Right renal pelvis (tissue), 4 donors: Measurements from ENCODE around the gene GRK5. TPM values are rescaled to one million over a fixed set of nuclear protein-coding genes. Genes with fewer than 3 reads are reported as not detected.

Experiments used
- DNase-seq, 4 donors: peaks; one replicate each; pipeline ENCODE4 v3.0.0-alpha.2; 2013; ENCODE audit warnings: low read depth in 4 of 4, low spot score in 3 of 4, missing footprints in 1 of 4
- polyA plus RNA-seq, 4 donors: library from polyadenylated mRNA; unstranded; fragments of 120-200 nt; gene quantifications; one replicate each; pipeline ENCODE4 v1.2.1, GENCODE V29; 2013; ENCODE audit not compliant: insufficient read length in 4 of 4

The GRK5 gene
- polyA plus RNA-seq, 4 donors: 16.9 to 20.1 (median 18.5) TPM

- no peak for DNase-seq
Measured at GRCh38 chr10:119197921-119198320, 9.4 kb upstream of the GRK5 start.

- DNase-seq: no peak
Measured at GRCh38 chr10:119198438-119198837, 8.9 kb upstream of the GRK5 start.

- DNase-seq: peak in 1 of 4 donors; percentile 58
Measured at GRCh38 chr10:119199231-119199992, 8.0 kb upstream of the GRK5 start.

- no peak for DNase-seq
Measured at GRCh38 chr10:119201233-119201632, 6.1 kb upstream of the GRK5 start.

- DNase-seq: no peak
Measured at GRCh38 chr10:119203006-119203405, 4.4 kb upstream of the GRK5 start.

GRCh38 chr10:119205894-119206602 is 1.3 kb upstream of the GRK5 start:
- DNase-seq: no peak

- DNase-seq: peak in 2 of 4 donors; percentile 61 to 69
Measured at GRCh38 chr10:119206603-119207365, 587 bp upstream of the GRK5 start.

GRCh38 chr10:119207713-119208552 is 562 bp downstream of the GRK5 start:
- no peak for DNase-seq

GRCh38 chr10:119208553-119208940 is 1.2 kb downstream of the GRK5 start:
- no peak for DNase-seq

- peak in 1 of 4 donors; percentile 55 for DNase-seq
Measured at GRCh38 chr10:119209035-119209735, 1.8 kb downstream of the GRK5 start.

GRCh38 chr10:119209736-119210355 is 2.5 kb downstream of the GRK5 start:
- DNase-seq: no peak

GRCh38 chr10:119210633-119211032 is 3.3 kb downstream of the GRK5 start:
- DNase-seq: no peak

GRCh38 chr10:119211176-119211575 is 3.8 kb downstream of the GRK5 start:
- DNase-seq: no peak

- no peak for DNase-seq
Measured at GRCh38 chr10:119211625-119212441, 4.5 kb downstream of the GRK5 start.

- DNase-seq: no peak
Measured at GRCh38 chr10:119215371-119215770, 8.0 kb downstream of the GRK5 start.

- DNase-seq: no peak
Measured at GRCh38 chr10:119216127-119216526, 8.8 kb downstream of the GRK5 start.

GRCh38 chr10:119217401-119217800 is 10.0 kb downstream of the GRK5 start:
- DNase-seq: no peak

GRCh38 chr10:119217991-119218490 is 10.7 kb downstream of the GRK5 start:
- no peak for DNase-seq
